ENCODE measurements around the gene CYTH3.

DNA sequence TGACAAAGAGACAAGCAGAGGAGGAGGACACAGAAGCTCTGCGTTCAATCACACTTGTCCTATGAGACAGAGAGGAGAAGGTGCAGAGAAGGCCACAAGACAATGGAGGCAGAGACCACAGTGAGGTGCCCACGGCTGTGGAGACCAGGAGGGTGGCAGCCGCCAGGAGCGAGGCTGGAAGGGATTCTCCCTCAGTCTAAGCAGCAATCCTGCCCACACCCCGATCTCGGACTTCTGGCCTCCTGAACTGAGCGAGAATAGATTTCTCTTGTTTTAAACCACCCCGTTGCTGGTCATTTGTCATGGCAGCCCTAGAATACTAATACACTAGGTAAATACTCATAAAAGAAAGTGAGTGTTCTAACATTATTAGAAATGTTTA, 92.1 kb downstream of the CYTH3 start:
- TF ChIP-seq RCOR1 (IDR thresholded peaks at IDR 0.05; ENCODE audit: low read depth, low read length) (no peak), EP300 (IDR thresholded peaks at IDR 0.05) (no peak), MYC (IDR thresholded peaks at IDR 0.05; ENCODE audit: borderline replicate concordance, low read length) (no peak), RFX5 (IDR thresholded peaks at IDR 0.05) (no peak), RAD21 (conservative IDR thresholded peaks at IDR 0.05 in 1 of 2, IDR thresholded peaks at IDR 0.05 in 1 of 2) (no peak), ZFP36 (IDR thresholded peaks at IDR 0.05; ENCODE audit: borderline replicate concordance, partially characterized antibody) (no peak), MAFK (IDR thresholded peaks at IDR 0.05; ENCODE audit: partially characterized antibody) (no peak), POLR2AphosphoS2 (conservative IDR thresholded peaks at IDR 0.05; ENCODE audit: low read length) (no peak), POLR2A (IDR thresholded peaks at IDR 0.05; ENCODE audit: low read length) (no peak), CEBPB (IDR thresholded peaks at IDR 0.05) (no peak)
- TF ChIP-seq, protein P1, sequence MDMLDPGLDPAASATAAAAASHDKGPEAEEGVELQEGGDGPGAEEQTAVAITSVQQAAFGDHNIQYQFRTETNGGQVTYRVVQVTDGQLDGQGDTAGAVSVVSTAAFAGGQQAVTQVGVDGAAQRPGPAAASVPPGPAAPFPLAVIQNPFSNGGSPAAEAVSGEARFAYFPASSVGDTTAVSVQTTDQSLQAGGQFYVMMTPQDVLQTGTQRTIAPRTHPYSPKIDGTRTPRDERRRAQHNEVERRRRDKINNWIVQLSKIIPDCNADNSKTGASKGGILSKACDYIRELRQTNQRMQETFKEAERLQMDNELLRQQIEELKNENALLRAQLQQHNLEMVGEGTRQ (IDR thresholded peaks at IDR 0.05) = no peak
- TF ChIP-seq, protein P2, sequence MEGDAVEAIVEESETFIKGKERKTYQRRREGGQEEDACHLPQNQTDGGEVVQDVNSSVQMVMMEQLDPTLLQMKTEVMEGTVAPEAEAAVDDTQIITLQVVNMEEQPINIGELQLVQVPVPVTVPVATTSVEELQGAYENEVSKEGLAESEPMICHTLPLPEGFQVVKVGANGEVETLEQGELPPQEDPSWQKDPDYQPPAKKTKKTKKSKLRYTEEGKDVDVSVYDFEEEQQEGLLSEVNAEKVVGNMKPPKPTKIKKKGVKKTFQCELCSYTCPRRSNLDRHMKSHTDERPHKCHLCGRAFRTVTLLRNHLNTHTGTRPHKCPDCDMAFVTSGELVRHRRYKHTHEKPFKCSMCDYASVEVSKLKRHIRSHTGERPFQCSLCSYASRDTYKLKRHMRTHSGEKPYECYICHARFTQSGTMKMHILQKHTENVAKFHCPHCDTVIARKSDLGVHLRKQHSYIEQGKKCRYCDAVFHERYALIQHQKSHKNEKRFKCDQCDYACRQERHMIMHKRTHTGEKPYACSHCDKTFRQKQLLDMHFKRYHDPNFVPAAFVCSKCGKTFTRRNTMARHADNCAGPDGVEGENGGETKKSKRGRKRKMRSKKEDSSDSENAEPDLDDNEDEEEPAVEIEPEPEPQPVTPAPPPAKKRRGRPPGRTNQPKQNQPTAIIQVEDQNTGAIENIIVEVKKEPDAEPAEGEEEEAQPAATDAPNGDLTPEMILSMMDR (IDR thresholded peaks at IDR 0.05) = no peak
- TF ChIP-seq, protein P3, sequence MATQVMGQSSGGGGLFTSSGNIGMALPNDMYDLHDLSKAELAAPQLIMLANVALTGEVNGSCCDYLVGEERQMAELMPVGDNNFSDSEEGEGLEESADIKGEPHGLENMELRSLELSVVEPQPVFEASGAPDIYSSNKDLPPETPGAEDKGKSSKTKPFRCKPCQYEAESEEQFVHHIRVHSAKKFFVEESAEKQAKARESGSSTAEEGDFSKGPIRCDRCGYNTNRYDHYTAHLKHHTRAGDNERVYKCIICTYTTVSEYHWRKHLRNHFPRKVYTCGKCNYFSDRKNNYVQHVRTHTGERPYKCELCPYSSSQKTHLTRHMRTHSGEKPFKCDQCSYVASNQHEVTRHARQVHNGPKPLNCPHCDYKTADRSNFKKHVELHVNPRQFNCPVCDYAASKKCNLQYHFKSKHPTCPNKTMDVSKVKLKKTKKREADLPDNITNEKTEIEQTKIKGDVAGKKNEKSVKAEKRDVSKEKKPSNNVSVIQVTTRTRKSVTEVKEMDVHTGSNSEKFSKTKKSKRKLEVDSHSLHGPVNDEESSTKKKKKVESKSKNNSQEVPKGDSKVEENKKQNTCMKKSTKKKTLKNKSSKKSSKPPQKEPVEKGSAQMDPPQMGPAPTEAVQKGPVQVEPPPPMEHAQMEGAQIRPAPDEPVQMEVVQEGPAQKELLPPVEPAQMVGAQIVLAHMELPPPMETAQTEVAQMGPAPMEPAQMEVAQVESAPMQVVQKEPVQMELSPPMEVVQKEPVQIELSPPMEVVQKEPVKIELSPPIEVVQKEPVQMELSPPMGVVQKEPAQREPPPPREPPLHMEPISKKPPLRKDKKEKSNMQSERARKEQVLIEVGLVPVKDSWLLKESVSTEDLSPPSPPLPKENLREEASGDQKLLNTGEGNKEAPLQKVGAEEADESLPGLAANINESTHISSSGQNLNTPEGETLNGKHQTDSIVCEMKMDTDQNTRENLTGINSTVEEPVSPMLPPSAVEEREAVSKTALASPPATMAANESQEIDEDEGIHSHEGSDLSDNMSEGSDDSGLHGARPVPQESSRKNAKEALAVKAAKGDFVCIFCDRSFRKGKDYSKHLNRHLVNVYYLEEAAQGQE (IDR thresholded peaks at IDR 0.05) = no peak

Measured in A549 (cell line).